ENCODE data around the gene ZNF681.

GRCh38 chr19:23771316-23771715 lies 12.6 kb upstream of the ZNF681 start:
- TF ChIP-seq POLR2A (IDR thresholded peaks at IDR 0.05; ENCODE audit: low read depth, low read length) (no peak), POLR2AphosphoS5 (IDR thresholded peaks at IDR 0.05; ENCODE audit: low read depth, low read length) (no peak), TAF1 (IDR thresholded peaks at IDR 0.05; ENCODE audit: borderline replicate concordance, low read depth, low read length) (no peak)
